NCI-H2227 (cell line): ENCODE measurements around the gene CSAG1.
"Not testable (repeated sequence)": the region's sequence is repeated elsewhere in the genome, so short reads cannot be mapped to it uniquely, and the experiment has no call there.

Experiments used
- DNase-seq: peaks from one replicate; lab custom pipeline; 2025; ENCODE audit not compliant: unreplicated experiment; lab: John Stamatoyannopoulos, UW

CSAG1 gene

GRCh38 chrX:152700390-152700789 is 33.1 kb downstream of the CSAG1 start:
- DNase-seq, result not testable (repeated sequence)

DNA sequence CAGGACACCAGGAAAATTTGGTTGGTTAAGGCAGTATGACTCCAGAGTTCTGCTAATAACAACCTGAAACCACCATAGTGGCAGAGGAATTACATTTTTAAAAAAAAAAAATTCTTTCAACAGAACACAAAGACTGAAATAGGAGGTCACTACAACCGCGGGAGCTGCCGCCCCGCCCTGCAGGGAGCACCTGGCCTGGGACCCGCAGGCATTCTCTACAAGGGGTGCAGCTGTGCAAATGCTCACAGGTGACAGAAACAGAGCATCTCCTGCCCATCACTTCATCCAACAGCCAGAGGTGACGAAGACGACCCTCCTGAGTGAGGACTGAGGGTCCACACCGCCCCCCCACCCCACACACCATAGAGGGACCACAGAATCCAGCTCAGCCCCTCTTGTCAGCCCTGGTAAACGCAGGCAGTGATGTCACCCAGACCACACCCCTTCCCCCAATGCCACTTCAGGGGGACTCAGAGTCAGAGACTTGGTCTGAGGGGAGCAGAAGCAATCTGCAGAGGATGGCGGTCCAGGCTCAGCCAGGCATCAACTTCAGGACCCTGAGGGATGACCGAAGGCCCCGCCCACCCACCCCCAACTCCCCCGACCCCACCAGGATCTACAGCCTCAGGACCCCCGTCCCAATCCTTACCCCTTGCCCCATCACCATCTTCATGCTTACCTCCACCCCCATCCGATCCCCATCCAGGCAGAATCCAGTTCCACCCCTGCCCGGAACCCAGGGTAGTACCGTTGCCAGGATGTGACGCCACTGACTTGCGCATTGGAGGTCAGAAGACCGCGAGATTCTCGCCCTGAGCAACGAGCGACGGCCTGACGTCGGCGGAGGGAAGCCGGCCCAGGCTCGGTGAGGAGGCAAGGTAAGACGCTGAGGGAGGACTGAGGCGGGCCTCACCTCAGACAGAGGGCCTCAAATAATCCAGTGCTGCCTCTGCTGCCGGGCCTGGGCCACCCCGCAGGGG is 35.3 kb downstream of the CSAG1 start, which contains the start of gene MAGEA3:
Gene MAGEA3, plus strand, starts transcription at position 843 of the 980 bp plus-strand sequence. CDS start 2,039 bp downstream, outside the sequence.
- not testable (repeated sequence) for DNase-seq

GRCh38 chrX:152681012-152681411 is 52.5 kb downstream of the CSAG1 start:
- DNase-seq, result not testable (repeated sequence)
